Measurements from ENCODE around the gene GSTA4.
"Not testable (repeated sequence)": the region's sequence is repeated elsewhere in the genome, so short reads cannot be mapped to it uniquely, and the experiment has no call there.

The GSTA4 gene

GRCh38 chr6:53014063-53014462 is 19.0 kb upstream of the GSTA4 start:
- peak; percentile 59 for DNase-seq (ENCODE audit: low spot score)

DNA sequence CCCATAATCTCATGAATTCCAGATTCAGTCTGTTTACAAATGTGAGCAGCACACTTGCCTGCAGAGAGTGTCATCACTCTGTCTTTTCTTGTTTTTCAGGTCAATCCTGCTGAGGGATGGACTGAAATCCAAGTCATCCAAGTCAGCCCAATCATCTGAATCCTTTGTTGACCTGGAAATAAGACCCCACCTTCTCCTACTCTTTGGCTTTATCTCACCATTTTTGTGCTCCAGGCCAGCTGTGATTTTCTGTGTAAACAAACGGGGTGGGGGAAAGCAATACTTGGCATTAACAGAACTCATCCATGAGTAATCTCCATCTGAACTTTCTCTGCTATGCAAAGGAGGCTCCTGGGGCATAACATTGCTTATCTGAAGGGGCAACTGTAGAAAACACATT is 16.9 kb upstream of the GSTA4 start:
- DNase-seq (ENCODE audit: low spot score), result no peak

GRCh38 chr6:53010504-53010903 is 15.4 kb upstream of the GSTA4 start:
- DNase-seq (ENCODE audit: low spot score), result no peak

DNA sequence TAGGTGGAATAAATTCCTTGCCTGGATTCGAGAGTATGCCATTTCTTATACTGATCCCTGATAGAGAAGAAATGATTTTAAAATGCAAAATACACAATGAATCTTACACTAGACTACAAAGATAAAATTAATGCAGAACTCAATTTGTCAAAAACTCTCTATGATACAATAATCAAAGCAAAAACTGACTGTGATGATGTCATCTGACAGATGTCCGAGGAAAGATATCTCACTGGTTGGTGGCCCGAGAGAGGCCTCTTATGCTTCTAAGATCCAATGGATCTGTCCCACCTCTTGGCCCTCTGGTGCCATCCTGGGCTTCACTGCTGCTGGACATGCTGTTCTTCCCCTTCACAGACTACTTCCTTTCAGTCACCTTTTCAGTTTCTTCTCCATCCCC is 14.4 kb upstream of the GSTA4 start:
- DNase-seq (ENCODE audit: low spot score), result no peak

DNA sequence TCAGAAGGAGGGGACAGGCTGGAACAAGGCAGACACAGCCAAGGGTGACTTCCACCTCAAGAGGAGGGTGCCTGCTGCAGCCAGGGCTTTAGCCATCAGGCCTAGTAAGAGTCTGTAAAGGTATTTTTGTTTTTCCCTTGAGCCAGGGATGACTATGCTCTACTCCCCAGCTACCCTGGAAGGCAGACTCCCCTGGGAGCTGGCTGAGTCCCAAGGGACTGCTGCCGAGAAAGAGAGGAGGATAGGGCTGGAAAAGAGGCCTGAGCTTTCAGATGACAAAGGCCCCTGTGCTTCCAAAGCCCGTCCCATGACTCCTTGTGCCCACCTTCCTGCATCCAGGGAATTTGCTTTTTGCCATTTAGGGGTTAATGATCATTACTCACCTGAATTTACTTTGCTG is 14.0 kb upstream of the GSTA4 start:
- DNase-seq (ENCODE audit: low spot score), result no peak

GRCh38 chr6:53008192-53008687 is 13.2 kb upstream of the GSTA4 start:
- not testable (repeated sequence) for DNase-seq (ENCODE audit: low spot score)

DNA sequence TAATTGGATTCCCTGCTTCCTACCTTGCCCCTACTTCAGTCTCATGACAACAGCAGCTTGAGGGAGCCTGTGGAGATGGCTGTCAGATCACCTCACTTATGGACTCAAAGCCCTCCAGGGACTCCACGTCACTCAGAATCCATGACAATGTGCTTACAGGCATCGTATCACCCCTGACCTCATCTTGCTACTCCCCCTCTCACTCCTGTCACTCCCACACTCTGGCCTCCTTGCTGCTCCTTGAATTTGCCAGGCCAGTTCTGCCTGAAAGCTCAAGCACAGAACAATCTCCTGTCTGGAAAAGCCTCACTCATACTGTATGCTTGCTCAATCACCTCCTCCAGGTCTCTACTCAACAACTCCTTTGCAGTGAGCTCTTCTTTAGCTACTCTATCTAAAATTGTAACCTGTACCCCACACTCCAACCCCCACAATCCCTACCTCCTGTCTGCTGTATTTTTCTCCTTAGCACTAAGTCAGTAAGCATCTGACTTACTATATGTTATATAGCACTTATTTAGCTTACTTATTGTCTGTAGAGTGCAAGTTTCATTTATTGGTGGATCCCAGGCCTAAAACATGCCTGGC is 10.7 kb upstream of the GSTA4 start:
- DNase-seq (ENCODE audit: low spot score), result no peak

DNA sequence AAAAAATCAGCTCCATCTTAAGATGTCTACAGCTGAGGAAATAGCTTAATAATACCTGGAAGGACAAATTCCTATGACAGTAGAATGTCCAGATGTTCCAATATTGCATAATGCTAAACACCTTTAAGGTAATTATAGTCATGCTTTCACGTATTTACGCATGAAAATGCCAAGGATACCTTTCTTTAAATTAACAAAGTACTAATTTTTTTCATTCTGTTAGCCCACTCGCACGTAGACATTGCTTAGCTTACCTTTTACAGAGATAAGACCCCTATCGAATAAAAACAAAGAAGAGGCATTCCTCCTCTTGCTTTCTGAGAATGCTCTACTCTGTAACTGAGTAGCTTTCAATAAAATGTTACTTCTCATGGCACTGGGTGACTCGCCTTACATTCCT is 4.4 kb upstream of the GSTA4 start:
- no peak for DNase-seq (ENCODE audit: low spot score)

GRCh38 chr6:52998603-52999002 is 3.5 kb upstream of the GSTA4 start:
- DNase-seq (ENCODE audit: low spot score), result no peak

- DNase-seq (ENCODE audit: low spot score), result no peak
These were observed 995 bp upstream of the GSTA4 start for GRCh38 chr6:52995913-52996645.

GRCh38 chr6:52994839-52995088 is 320 bp downstream of the GSTA4 start:
- DNase-seq (ENCODE audit: low spot score), result peak; percentile 29

DNA sequence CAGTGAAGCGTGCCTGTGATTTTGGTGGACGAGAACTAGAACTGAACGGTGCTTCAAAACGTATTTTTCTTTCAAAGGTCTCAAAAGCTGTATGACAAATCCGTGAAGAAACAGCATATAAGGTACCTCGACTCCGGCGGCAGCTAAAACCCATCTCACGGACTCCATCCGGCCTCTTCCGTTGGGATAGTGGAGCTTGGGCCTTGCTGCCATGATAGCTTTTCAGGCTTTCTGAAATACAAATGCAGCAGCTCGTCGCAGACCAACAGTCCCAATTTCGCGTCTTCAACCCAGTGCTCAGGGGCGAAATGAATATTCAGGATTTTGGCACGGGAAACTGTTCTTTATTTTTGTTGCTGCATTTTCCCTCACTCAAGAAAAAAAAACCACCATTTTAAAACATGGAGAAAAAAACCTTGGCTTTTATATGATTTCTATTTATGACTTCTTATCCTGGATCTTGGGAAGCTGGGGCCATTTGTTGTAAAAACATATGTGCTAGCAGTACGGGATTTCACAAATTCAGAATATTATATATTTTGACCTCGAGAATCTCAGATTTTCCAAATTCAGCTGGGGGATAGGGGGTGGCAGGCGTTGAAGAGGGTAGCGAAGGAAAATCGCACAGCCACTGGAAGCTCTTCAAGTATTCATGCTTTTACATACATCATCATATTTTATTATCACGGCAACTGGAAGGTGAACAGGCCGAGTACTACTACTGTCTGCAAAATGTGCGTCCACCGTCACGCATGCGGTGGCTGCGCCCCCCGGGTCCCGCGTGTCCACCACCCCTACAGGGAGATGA is 849 bp downstream of the GSTA4 start:
- peak; percentile 28 for DNase-seq (ENCODE audit: low spot score)

DNA sequence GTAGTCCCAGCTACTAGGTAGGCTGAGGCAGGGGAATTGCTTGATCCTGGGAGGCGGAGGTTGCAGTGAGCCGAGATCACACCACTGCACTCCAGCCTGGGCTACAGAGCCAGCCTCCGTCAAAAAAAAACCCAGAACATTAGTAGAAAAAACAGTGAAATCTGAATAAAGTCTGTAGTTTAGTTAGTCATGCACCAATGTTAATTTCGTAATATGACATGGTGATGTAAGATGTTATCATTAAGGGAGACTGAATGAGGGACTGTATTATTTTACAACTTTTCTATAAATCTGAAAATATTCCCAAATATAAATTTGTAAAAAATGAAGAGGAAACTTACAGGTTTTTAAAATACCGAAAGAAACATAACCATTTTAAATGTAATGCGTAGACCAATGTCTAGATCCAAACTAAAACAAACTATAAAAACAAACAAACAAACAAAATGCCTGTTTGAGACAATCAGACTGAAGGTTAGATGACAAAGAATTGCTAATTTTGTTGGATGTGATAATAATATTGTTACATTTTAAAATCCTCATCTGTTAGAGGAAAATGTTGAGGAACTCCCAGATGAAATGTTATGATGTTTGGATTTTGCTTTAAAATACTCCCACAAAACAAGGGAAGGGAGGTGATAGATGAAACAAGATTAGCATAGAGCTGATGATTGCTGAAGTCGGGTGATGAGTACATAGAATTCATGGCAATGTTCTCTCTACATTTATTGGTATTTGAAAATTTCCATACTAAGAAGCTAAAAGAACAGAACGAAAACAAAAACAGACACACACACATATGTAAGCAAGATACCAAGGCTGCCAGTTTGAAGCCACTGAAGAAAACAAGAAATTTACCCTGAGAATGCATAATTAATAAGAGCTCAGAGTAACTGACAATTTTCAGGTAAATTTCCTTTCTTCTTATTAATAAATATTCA is 1.8 kb downstream of the GSTA4 start:
- peak; percentile 32 for DNase-seq (ENCODE audit: low spot score)

DNA sequence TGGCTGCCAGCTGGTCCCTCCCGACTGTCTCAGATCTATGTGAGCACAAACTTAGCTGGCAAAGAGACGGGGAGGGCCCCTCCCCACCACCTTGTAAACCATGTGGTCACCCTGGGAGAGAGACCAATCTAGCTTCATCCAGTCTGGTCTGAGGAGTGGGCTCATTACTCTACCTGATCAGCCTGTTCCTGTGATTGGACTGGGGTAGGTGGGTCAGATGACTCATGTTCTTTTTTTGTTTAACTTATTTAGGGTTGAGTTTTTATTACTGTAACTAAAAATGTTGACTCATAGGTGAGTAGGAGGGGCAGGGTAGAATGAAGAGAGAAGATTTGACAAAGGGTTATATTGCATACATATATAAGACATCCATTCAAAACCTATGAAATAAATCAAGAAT is 4.7 kb downstream of the GSTA4 start:
- DNase-seq (ENCODE audit: low spot score), result no peak

GRCh38 chr6:52985228-52985627 is 9.9 kb downstream of the GSTA4 start:
- no peak for DNase-seq (ENCODE audit: low spot score)

DNA sequence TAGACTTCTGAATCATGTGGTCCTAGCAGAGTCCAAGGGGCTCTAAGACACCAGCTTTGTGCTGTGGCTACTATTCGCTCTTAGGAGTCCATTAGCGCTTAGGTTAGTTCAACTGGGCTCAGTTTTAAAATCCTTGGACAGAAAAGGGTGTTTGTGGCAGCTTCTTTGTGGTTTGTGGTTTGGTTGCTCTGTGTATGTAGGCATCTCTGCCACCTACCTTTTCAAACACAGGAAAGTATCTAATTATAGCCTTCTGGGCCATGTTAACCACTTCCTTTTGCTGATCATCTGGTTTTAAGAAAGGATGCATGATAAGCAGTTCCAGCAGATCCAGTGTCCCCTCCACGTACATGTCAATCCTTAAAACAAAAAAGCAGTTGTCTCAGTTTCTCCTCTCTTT is 10.8 kb downstream of the GSTA4 start:
- no peak for DNase-seq (ENCODE audit: low spot score)

- no peak for DNase-seq (ENCODE audit: low spot score)
These were observed 11.8 kb downstream of the GSTA4 start for GRCh38 chr6:52983159-52983848.

DNA sequence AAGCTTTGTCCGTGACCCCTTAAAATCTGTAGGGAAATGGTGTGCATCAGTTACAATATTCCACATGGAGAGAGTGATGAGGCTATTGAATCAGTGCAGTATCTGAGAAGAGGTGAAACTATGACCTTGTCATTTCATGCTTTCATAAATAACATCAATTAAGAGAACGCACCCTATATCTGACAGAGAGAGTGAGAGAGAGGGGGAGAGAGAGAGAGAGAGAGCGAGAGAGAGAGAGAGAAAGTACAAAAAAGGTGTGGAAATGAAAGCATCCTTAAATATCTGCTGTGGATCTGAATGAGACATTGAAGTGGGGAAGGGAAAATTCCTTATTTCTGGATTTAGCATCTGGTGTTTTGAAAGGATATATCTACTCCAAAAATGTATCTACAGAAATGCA is 12.4 kb downstream of the GSTA4 start:
- no peak for DNase-seq (ENCODE audit: low spot score)

- DNase-seq (ENCODE audit: low spot score), result no peak
These were observed 13.7 kb downstream of the GSTA4 start for GRCh38 chr6:52981222-52981900.

GRCh38 chr6:52976591-52977035 is 18.5 kb downstream of the GSTA4 start:
- no peak for DNase-seq (ENCODE audit: low spot score)

DNA sequence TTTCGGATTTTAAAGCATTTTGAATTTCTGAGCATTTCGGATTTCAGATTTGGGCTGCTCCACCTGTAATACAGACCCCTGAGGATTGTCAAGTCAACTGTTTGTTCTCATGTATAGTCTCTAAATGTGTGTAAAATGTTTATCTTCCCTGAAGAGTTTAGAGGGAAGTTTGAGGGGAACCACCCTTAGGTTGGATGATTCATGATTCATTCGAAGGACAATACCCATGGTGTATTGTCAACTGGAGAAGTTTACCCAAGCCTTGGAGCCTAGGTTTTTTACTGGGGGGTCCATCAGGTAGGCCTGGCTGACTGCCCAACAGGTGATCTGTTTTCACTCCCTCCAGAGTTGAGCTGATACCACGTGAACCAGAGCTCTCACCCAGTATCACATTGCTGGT is 18.9 kb downstream of the GSTA4 start:
- no peak for DNase-seq (ENCODE audit: low spot score)
